NB4 (cell line): ENCODE results near the gene LMAN2.

Experiments
- MAX ChIP-seq: IDR thresholded peaks from 2 replicates; pipeline ENCODE4 v1.6.1; 2011; ENCODE audit warnings: low read depth, low read length
- MYC ChIP-seq: IDR thresholded peaks from 2 replicates; pipeline ENCODE4 v1.6.1; 2011; ENCODE audit warnings: low read depth, low read length
- POLR2A ChIP-seq: IDR thresholded peaks from 2 replicates; pipeline ENCODE4 v1.6.1; 2011; ENCODE audit warnings: mild to moderate bottlenecking; ENCODE audit not compliant: insufficient read length; ENCODE audit errors: extremely low read depth
- TF ChIP-seq, protein P1 (sequence below): IDR thresholded peaks from one replicate; pipeline ENCODE4 v1.5.1; 2012; ENCODE audit warnings: low read depth, low read length

DNA sequence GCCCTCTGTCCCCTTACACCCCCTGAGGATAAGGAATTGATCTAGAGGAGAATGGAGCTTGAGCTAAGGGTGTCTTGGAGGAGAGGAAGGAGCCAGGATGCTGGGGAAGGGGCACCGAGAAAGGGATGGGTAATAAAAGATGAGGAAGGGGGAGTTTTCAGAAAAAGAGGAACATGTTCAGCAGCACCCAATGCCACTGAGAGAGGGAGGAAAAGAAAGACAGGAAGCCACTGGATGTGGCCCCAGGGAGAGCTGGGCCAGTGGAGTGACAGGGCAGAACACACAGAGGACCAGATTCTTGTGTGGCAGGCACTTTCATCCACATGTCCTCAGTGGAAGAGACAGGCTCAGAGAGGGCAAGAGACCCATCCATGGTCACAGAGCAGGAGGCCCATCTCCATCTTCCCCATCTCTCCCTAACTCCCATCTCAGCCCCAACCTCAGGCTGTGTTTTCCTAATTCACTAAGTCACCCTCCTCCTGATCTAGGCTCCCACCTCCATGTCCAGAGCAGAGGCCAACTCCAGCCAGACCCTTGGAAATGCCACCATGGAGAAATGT lies 41.8 kb upstream of the LMAN2 start:
- TF ChIP-seq, protein P1, sequence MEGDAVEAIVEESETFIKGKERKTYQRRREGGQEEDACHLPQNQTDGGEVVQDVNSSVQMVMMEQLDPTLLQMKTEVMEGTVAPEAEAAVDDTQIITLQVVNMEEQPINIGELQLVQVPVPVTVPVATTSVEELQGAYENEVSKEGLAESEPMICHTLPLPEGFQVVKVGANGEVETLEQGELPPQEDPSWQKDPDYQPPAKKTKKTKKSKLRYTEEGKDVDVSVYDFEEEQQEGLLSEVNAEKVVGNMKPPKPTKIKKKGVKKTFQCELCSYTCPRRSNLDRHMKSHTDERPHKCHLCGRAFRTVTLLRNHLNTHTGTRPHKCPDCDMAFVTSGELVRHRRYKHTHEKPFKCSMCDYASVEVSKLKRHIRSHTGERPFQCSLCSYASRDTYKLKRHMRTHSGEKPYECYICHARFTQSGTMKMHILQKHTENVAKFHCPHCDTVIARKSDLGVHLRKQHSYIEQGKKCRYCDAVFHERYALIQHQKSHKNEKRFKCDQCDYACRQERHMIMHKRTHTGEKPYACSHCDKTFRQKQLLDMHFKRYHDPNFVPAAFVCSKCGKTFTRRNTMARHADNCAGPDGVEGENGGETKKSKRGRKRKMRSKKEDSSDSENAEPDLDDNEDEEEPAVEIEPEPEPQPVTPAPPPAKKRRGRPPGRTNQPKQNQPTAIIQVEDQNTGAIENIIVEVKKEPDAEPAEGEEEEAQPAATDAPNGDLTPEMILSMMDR, result no peak
- TF ChIP-seq MAX (no peak), POLR2A (no peak), MYC (no peak)
